Activated gamma-delta T cell treated with anti-CD3 and anti-CD28 coated beads, Interleukin-2, amount 50 U/mL, for 16 hours (primary cell): Measurements from ENCODE around the gene LMTK2.

Experiments used
- DNase-seq: peaks from one replicate; pipeline ENCODE4 v3.0.0-alpha.2; 2020; ENCODE audit warnings: low read depth

The LMTK2 gene

DNA sequence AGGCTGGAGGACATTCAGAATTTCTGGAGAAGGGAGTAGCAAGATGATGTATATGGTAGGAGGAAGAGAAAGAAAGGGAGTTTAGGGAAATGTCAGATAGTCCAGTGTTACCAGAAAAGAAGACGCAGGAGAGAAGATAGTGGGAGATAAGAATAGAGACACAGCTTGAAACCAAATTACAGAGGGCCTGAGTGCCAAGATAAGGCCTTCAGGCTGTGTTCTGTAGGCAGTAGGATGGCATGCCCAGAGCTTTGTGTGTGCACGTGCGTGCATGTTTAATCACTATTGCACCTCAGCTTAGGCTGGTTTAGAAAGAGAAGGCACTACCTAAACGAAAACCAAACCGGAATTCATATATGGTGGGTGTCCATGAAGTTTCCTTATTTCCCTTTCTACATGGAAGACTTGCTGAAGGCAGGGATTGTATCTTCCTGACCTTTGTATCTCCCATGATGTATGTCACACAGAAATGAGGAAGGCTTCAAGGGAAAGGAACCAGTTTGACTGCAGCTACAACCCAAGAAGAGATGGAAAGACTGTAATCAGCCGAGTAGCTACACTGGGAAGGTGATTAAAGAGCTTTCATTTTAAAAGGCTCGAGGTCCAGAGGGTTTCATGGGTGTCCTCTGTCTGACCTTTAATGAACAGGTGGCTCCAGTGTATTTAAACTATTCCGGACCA lies 68.7 kb downstream of the LMTK2 start:
- DNase-seq = no peak

GRCh38 chr7:98177553-98177952 lies 70.9 kb downstream of the LMTK2 start:
- DNase-seq = no peak

- DNase-seq = no peak
Observed at GRCh38 chr7:98178321-98178720, 71.7 kb downstream of the LMTK2 start.

GRCh38 chr7:98178762-98179490 lies 72.3 kb downstream of the LMTK2 start:
- DNase-seq = no peak

GRCh38 chr7:98180751-98181150 lies 74.1 kb downstream of the LMTK2 start:
- no peak for DNase-seq

DNA sequence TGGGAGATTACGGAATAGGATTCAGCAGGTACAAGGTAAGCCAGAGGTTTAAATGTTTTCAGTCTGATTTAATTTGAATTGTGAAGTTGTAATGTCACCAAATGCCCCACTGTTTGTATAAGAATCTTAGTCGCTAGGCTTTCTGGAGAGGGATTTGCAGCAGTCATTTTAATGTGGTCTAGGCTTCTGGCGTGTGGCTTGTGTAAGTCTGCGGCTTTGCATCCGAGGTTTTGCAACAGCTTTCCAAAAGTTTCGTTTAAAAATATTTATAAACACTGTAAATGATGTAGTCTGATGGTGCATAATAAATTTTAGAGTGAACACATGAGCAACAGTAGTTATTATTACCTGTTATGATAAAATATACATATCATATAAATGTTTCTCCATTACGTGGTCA lies 78.4 kb downstream of the LMTK2 start:
- DNase-seq = no peak

- no peak for DNase-seq
Observed at GRCh38 chr7:98186452-98187137, 79.9 kb downstream of the LMTK2 start.

DNA sequence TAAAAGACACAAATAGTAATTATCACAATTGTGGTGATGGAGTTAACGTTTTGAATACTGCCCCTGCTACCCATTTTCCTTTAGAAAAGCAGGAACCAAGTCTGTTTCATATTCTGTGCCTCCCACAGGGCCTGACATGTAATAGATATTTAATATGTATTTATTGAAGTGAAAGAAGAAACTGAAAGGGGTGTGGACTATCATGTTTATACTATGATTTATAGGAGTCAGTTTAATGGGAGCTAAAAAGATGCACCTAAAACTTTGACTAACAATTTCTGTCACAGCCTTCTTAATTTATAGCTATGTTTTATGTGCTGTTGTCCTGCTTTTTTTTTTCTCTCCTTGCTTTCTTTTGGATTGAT lies 80.5 kb downstream of the LMTK2 start:
- no peak for DNase-seq

DNA sequence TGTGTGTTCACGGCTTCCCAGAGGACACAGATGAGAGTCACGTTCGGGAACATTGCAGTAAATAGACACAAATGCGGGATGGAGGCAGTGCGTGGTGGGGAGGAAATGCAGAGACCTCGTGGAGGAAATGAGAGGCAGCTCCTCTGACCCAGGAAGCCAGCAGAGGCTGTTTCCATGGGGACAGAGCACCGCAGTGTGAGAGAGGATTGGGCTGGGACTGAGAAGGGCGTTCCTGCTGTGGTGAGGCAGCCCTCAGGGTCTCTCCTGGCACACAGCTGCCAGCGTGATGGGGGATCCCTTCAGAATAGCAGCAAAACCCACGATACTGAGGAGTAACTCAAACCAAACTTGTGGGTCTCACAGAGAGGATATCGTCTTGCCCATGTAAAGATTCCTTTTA lies 82.9 kb downstream of the LMTK2 start:
- no peak for DNase-seq

GRCh38 chr7:98191668-98192431 lies 85.2 kb downstream of the LMTK2 start:
- no peak for DNase-seq

GRCh38 chr7:98192781-98193457 lies 86.3 kb downstream of the LMTK2 start:
- DNase-seq = no peak

- no peak for DNase-seq
Observed at GRCh38 chr7:98193474-98194180, 87.0 kb downstream of the LMTK2 start.

DNA sequence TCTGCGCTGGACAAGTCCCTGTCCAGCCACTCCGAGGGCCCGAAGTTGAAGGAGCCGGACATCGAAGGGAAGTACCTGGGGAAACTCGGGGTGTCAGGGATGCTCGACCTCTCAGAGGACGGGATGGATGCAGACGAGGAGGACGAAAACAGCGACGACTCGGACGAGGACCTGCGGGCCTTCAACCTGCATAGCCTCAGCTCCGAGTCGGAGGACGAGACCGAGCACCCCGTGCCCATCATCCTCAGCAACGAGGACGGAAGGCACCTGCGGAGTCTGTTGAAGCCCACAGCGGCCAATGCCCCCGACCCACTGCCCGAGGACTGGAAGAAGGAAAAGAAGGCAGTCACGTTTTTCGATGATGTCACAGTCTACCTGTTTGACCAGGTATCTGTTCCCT lies 87.5 kb downstream of the LMTK2 start:
- no peak for DNase-seq

GRCh38 chr7:98194672-98195457 lies 88.2 kb downstream of the LMTK2 start:
- DNase-seq = no peak

- no peak for DNase-seq
Observed at GRCh38 chr7:98196706-98197605, 90.3 kb downstream of the LMTK2 start.

DNA sequence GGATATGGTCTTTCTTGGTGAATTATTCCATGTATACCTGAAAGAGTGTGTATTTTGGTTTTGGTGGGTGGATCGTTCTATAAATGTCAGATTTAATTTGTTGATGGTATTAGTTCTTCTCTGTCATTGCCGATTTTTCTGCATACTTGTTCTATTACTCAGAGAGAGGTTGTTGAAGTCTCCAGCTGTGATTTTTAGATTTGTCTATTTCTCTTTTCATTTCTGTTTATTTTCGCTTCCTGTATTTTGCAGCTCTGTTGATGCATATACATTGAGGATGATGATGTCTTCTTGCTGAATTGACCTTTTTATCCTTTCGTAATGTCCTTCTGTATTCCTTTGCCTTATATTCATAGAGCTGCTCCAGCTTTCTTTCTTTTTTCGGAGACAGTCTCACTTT lies 92.5 kb downstream of the LMTK2 start:
- no peak for DNase-seq

DNA sequence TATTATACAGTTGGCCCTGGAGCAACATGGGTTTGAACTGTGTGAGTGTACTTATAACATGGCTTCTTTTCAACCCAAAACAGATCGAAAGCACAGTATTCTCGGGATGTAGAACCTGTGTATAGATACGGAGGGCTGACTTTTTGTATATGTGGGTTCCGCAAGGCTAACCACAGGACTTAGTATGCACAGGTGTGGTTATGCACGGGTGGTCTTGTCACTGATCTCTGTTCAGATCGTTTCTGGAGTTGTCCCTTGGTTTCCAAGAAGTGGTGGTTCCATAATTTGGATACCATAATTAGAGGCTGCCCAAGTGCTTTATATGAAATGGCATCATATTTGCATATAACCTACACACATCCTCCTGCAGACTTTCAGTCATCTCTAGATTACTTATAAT lies 93.7 kb downstream of the LMTK2 start:
- DNase-seq = no peak

DNA sequence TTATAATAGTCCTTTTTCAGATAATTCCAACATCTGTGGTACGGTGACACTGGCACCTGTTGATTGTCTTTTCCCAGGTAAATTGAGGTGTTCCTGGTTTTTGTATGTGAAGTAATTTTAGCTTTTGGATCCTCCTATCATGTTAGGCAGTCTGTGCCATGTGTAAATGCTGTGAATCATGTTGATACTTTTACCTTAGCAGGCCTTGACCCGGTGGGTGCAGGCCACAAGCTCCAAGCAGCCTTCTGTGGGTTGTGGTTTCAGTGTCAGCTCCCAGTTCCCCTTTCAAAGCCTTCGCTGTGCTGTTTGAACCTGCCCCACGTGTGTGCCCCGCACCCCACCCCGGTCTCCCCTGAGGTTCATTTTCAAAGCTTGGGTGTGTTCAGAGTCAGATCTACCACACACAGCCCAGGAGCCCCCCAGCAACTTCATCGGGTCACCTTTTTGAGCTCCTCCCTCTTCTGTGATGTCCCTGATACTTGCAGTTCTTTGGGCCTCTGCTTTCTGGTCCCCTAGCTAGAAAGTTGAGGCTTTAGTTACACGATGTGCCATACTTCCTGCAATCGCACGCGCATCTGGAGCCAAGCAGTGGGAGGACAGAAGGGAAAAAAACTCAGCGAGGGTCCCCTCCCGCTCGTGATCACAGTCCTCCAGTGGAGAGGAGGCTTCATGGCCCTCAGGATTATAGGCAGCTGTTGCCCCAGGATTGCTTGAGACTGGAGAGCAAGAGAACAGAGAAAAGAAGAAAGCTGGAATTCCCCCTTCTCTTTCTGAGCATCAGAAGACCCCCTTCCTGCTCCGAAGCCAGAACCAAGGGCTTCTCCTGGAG lies 95.9 kb downstream of the LMTK2 start:
- peak; percentile 41 for DNase-seq
